Peyer's patch (tissue), 4 donors: ENCODE data around the gene RPL19.

Source experiments
- POLR2A ChIP-seq, 2 donors: fragments of 450-650 bp; IDR thresholded peaks; one replicate each; pipeline ENCODE4 v1.5.1; 2017; ENCODE audit warnings: antibody characterized with exemption in 2 of 2, mild to moderate bottlenecking in 2 of 2, moderate library complexity in 2 of 2
- TF ChIP-seq, protein P1 (sequence below), 6 experiments: fragments of 450-650 bp in 4 of 6; fragments of 200-600 bp in 2 of 6; sonication (generic) in 1 of 6; IDR thresholded peaks; one replicate each; pipeline ENCODE4 v1.5.1; 2017 to 2019; ENCODE audit warnings: antibody characterized with exemption in 6 of 6, mild to moderate bottlenecking in 3 of 6, moderate library complexity in 1 of 6

DNA sequence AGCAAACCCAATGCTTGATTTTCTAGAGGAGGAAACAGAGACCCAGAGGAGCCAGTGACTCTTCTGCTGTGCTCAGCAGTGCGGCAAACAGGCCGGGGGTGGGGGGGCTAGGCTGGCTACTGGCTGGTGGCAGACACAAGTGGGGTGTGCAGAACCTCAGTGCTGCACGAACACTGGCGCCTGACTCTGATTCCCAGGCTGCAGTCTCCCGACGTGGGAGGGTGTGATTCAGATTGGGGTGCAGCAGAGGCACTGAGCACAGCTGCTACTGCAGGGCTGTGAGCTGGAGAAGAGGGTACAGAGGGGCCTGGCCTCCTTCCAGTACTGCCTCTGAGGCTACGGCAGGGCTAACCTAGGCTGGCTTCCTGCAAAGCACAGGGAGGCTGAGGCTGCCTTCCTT lies 8.1 kb downstream of the RPL19 start:
- TF ChIP-seq, protein P1, sequence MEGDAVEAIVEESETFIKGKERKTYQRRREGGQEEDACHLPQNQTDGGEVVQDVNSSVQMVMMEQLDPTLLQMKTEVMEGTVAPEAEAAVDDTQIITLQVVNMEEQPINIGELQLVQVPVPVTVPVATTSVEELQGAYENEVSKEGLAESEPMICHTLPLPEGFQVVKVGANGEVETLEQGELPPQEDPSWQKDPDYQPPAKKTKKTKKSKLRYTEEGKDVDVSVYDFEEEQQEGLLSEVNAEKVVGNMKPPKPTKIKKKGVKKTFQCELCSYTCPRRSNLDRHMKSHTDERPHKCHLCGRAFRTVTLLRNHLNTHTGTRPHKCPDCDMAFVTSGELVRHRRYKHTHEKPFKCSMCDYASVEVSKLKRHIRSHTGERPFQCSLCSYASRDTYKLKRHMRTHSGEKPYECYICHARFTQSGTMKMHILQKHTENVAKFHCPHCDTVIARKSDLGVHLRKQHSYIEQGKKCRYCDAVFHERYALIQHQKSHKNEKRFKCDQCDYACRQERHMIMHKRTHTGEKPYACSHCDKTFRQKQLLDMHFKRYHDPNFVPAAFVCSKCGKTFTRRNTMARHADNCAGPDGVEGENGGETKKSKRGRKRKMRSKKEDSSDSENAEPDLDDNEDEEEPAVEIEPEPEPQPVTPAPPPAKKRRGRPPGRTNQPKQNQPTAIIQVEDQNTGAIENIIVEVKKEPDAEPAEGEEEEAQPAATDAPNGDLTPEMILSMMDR (IDR thresholded peaks at IDR 0.05) = no peak
- TF ChIP-seq POLR2A (IDR thresholded peaks at IDR 0.05) = no peak
